Gastroesophageal sphincter (tissue), 4 donors: ENCODE measurements around the gene EPHA10. TPM values are rescaled to one million over a fixed set of nuclear protein-coding genes. Genes with fewer than 3 reads are reported as not detected.
A peak's percentile ranks its signal among the peaks of the same experiment; 100 is the strongest.

ENCODE experiments used
- ATAC-seq: fragments of 150-250 bp; one replicate; pipeline ENCODE4 v1.9.1; 2016; ENCODE audit warnings: mild to moderate bottlenecking, moderate library complexity
- H3K27ac ChIP-seq, 4 donors: fragments of 200-600 bp; sonication (generic) in 3 of 4; 1 replicate in 3 of 4; 2 replicates in 1 of 4; pipeline ENCODE4 v1.5.1; 2016 to 2019
- H3K27me3 ChIP-seq: fragments of 200-600 bp; sonication (generic); one replicate; pipeline ENCODE4 v1.5.1; 2019
- H3K36me3 ChIP-seq, 2 donors: fragments of 200-600 bp; sonication (generic); one replicate each; pipeline ENCODE4 v1.5.1; 2019; ENCODE audit warnings: control low read depth in 1 of 2
- H3K4me1 ChIP-seq, 3 donors: fragments of 200-600 bp; sonication (generic); 1 replicate in 2 of 3; 2 replicates in 1 of 3; pipeline ENCODE4 v1.5.1; 2016 to 2019; ENCODE audit warnings: control low read depth in 2 of 3
- H3K4me3 ChIP-seq, 2 donors: fragments of 200-600 bp; sonication (generic); one replicate each; pipeline ENCODE4 v1.5.1; 2019; ENCODE audit warnings: mild to moderate bottlenecking in 1 of 2, moderate library complexity in 1 of 2
- H3K9me3 ChIP-seq, 3 donors: fragments of 200-600 bp; sonication (generic); one replicate each; pipeline ENCODE4 v1.5.1; 2017 to 2019; ENCODE audit warnings: control low read depth in 2 of 3
- EP300 ChIP-seq: sonication (generic); formaldehyde crosslinking; IDR thresholded peaks from one replicate; pipeline ENCODE4 v1.6.1; 2017; ENCODE audit warnings: antibody characterized with exemption, mild to moderate bottlenecking
- POLR2A ChIP-seq, 2 donors: fragments of 450-650 bp; IDR thresholded peaks; one replicate each; pipeline ENCODE4 v1.6.1; 2017; ENCODE audit warnings: antibody characterized with exemption in 2 of 2, mild to moderate bottlenecking in 2 of 2, moderate library complexity in 1 of 2
- POLR2AphosphoS5 ChIP-seq: sonication (generic); formaldehyde crosslinking; IDR thresholded peaks from one replicate; pipeline ENCODE4 v1.6.1; 2017; ENCODE audit warnings: antibody characterized with exemption
- WGBS, 2 donors: methylation state at CpG; one replicate each; pipeline ENCODE4 v1.1.5; 2018; ENCODE audit warnings: low coverage in 1 of 2; 5-methylcytosine and 5-hydroxymethylcytosine counted together
- total RNA-seq, 4 donors: library from RNA; depleted of rRNA; stranded (reverse); fragments of >200 nt; gene quantifications; one replicate each; pipeline ENCODE4 v1.1.0, GENCODE V29; 2016
- TF ChIP-seq, protein P1 (sequence below), 4 experiments: fragments of 200-600 bp in 2 of 4; fragments of 450-650 bp in 2 of 4; sonication (generic) in 1 of 4; IDR thresholded peaks; one replicate each; pipeline ENCODE4 v1.5.1; 2017 to 2019; ENCODE audit warnings: antibody characterized with exemption in 4 of 4, mild to moderate bottlenecking in 2 of 4, moderate library complexity in 2 of 4

The EPHA10 gene
- total RNA-seq, 4 donors from 2014 or later, result 0.12 to 0.93 (median 0.51) TPM

DNA sequence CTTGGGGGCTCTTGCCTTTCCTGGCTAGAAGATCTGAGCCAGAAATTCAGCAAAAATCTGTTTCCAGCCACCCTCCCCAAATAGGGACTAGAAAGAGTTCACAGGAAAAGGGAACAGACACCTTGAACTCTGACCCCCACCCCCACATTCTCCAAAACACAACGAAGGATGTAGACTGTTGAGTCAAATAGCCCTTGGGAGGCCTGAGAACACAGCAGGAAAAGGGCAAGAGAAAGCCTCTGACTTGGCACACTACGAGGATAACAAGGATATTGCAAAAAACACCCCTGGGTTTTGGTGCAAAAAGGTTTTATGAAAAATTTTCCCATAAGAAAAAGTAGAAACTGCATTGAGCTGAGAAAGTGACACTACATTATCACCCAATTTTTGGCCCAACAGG, 45.0 kb upstream of the EPHA10 start:
- Histone ChIP-seq H3K36me3 (peaks cover 0 to 33% of the 10 kb centered on the region in 2 donors), H3K4me1 (peaks cover 7 to 47% (median 11%) of the 10 kb centered on the region in 3 donors), H3K4me3 (no peak overlapping the region), H3K27ac (peak overlapping the region in 2 of 4 donors; percentile 50 to 98), H3K9me3 (no peaks in the 10 kb centered on the region), H3K27me3 (no peaks in the 10 kb centered on the region)
- no peak for ATAC-seq
- TF ChIP-seq POLR2AphosphoS5, result no peak
- TF ChIP-seq, protein P1, sequence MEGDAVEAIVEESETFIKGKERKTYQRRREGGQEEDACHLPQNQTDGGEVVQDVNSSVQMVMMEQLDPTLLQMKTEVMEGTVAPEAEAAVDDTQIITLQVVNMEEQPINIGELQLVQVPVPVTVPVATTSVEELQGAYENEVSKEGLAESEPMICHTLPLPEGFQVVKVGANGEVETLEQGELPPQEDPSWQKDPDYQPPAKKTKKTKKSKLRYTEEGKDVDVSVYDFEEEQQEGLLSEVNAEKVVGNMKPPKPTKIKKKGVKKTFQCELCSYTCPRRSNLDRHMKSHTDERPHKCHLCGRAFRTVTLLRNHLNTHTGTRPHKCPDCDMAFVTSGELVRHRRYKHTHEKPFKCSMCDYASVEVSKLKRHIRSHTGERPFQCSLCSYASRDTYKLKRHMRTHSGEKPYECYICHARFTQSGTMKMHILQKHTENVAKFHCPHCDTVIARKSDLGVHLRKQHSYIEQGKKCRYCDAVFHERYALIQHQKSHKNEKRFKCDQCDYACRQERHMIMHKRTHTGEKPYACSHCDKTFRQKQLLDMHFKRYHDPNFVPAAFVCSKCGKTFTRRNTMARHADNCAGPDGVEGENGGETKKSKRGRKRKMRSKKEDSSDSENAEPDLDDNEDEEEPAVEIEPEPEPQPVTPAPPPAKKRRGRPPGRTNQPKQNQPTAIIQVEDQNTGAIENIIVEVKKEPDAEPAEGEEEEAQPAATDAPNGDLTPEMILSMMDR (IDR thresholded peaks at IDR 0.05), result no peak
- TF ChIP-seq EP300, result no peak
- no peak for TF ChIP-seq POLR2A (IDR thresholded peaks at IDR 0.05)
- 17 to 33% methylated on average over 1 to 2 of the region's 2 CpGs for WGBS, 2 donors

DNA sequence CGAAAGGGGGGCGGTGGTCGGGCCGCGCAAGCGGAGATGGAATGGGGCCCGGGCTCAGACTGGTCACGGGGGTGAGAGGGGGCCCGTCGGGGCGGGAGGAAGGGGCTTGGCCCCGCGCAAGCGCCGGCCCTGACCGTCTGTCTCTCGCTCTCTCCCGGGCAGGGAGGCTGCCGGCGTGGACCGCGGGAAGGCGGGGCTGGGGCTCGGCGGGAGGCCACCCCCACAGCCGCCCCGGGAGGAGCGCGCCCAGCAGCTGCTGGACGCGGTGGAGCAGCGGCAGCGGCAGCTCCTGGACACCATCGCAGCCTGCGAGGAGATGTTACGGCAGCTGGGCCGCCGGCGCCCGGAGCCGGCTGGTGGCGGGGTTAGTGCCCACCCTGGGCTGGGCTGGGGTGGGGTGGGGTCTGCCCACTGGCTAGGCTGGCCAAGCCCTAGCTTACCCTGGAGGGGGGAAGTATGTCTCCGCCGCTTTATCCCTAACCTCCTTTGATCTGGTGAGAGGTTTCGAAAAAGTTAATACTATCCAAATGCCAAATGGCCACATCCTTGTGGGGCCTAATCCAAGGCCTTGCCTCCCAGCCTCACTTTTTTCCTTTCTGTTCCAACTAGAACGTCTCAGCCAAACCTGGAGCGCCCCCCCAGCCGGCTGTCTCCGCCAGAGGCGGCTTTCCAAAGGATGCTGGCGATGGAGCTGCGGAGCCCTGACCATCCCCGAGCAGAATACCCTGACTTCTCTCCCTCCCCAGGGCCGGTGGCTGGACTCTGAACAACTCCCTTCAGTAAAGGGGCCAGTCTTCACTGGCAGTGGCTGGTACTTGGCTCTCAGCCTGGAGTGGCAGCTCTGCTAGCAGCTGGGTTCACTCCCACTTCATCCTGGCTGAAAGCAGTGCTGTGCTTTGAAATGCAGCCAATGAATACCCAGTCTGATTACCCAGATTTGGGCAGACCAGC, 43.7 kb upstream of the EPHA10 start:
- H3K4me1 ChIP-seq, result peaks cover 7 to 47% (median 11%) of the 10 kb centered on the region in 3 donors
- H3K27me3 ChIP-seq, result no peaks in the 10 kb centered on the region
- H3K4me3 ChIP-seq, result peak overlapping the region; percentile 89 to 96
- H3K9me3 ChIP-seq, result no peaks in the 10 kb centered on the region
- WGBS, 2 donors, result 0% methylated on average over 4 of the region's 54 CpGs; no CpG with 5 or more reads in 1 of the 2 donors
- peak overlapping the region; percentile 96 to 99 (median 98) for H3K27ac ChIP-seq
- peaks cover 0 to 37% of the 10 kb centered on the region in 2 donors for H3K36me3 ChIP-seq
- ATAC-seq, result peak; percentile 86
- no peak for TF ChIP-seq POLR2A (IDR thresholded peaks at IDR 0.05)
- peak; percentile 22 for TF ChIP-seq POLR2AphosphoS5
- TF ChIP-seq, protein P1 (IDR thresholded peaks at IDR 0.05), result peak in 1 of 4 experiments; percentile 15
- no peak for TF ChIP-seq EP300

DNA sequence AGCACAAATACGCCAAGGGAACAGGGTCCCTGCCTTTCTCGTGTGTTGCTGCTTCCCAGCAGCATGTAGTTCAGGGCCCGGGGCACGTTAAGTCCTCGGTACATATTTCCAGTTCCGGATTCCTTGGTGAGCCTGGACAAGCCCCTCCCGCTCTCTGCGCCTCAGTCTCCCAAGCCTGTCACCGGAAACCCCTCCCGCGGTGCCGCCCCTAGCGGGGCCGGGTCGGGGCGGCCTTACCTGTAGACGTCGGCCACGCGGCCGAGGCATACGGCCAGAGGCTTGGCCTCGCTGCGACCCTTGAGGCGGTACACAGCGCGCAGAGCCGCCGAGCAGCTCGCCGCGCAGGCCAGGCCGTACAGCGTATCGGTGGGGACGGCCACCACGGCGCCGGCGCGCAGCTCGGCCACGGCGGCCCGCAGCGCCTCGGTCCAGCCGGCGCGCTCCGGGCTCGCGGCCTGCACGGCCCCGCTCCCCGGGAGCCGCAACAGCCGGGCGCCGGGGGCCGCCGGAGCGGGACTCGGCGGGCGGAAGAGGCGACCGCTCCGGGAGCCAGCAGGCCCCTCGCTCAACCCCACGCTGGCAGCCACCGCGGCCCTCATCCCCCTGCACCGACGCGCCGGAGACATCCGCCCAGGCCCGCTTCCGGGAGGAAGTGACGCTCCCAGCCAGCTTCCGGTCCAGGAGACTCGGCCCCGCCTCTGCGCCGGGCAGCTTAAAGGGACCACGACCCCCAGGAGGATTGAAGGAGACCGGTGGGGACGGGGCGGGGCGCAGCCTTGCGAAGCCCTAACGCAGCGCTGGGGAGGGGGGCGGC, 42.8 kb upstream of the EPHA10 start, which contains the start of the genes C1orf122 and YRDC:
Gene C1orf122 (plus strand): TSS at position 236 of the 814 bp plus-strand sequence. CDS start 615 bp downstream, outside the sequence.
Gene YRDC (minus strand): TSS at position 654 of the 814 bp plus-strand sequence. CDS start 28 bp downstream, at position 626.
- H3K4me1 ChIP-seq, result peaks cover 7 to 47% (median 11%) of the 10 kb centered on the region in 3 donors
- H3K36me3 ChIP-seq, result peaks cover 0 to 42% of the 10 kb centered on the region in 2 donors
- WGBS, 2 donors, result 5% methylated on average over 14 of the region's 95 CpGs; no CpG with 5 or more reads in 1 of the 2 donors
- no peaks in the 10 kb centered on the region for H3K9me3 ChIP-seq
- H3K27me3 ChIP-seq, result no peaks in the 10 kb centered on the region
- TF ChIP-seq POLR2AphosphoS5 (peak; percentile 97), POLR2A (IDR thresholded peaks at IDR 0.05) (peak; percentile 86 to 89), EP300 (no peak)
- TF ChIP-seq, protein P1 (IDR thresholded peaks at IDR 0.05), result no peak
- peak; percentile 96 for ATAC-seq
- H3K27ac ChIP-seq, result peak within 1 kb of the TSS; percentile 96 to 99 (median 98)
- peak within 1 kb of the TSS; percentile 89 to 96 for H3K4me3 ChIP-seq

DNA sequence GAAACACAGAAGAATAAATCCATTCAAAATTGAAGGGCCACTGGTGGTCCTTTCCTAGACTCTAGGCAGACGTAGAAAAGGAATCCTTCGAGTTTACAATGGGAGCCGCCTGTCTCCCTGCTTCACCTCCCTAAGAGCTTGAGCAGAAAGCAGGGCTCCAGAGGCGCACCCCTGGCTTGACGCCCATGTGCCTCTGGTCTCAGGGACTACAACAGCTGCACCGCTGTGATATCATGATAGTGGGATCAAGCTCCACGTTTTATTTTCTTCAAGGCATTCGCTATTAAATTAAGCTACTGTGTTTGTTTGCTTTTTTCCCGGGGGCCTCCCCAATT, 42.3 kb upstream of the EPHA10 start:
- H3K9me3 ChIP-seq, result no peaks in the 10 kb centered on the region
- H3K27ac ChIP-seq, result peak overlapping the region; percentile 96 to 99 (median 98)
- H3K36me3 ChIP-seq, result peaks cover 0 to 47% of the 10 kb centered on the region in 2 donors
- H3K27me3 ChIP-seq, result no peaks in the 10 kb centered on the region
- WGBS, 2 donors, result 0% methylated on average over 5 to 6 of the region's 9 CpGs
- TF ChIP-seq POLR2AphosphoS5 (no peak), POLR2A (IDR thresholded peaks at IDR 0.05) (no peak), EP300 (no peak)
- TF ChIP-seq, protein P1 (IDR thresholded peaks at IDR 0.05), result no peak
- H3K4me1 ChIP-seq, result peaks cover 7 to 47% (median 11%) of the 10 kb centered on the region in 3 donors
- H3K4me3 ChIP-seq, result peak overlapping the region; percentile 89 to 96
- no peak for ATAC-seq
